HCT116 (cell line): ENCODE results near the gene CYP4F11. TPM values are rescaled to one million over a fixed set of nuclear protein-coding genes. Genes with fewer than 3 reads are reported as not detected.

Experiments
- ATAC-seq: fragments of 200-7000 bp; cut with Tn5 transposase; 2 replicates; pipeline ENCODE4 v1.9.1; 2020; ENCODE audit warnings: mild to moderate bottlenecking, moderate library complexity
- BruUV-seq: library from RNA; stranded (reverse); fragments of 400-500 nt; replicated peaks from 2 replicates; lab custom pipeline; 2021; lab: Mats Ljungman, UMichigan
- CTCF ChIA-PET: fragments of 300-600 bp; sonication (Branson Sonifier 250); formaldehyde crosslinking; loops from one replicate; lab custom pipeline; 2021; ENCODE audit warnings: antibody characterized with exemption; lab: Charles Lee
- POLR2A ChIA-PET: fragments of 300-600, 350-600 bp; sonication (Branson Sonifier 250); formaldehyde crosslinking; loops from one replicate; lab custom pipeline; 2021; ENCODE audit warnings: antibody characterized with exemption; lab: Charles Lee
- RAD21 ChIA-PET, 2 experiments: fragments of 300-600 bp; sonication (Branson Sonifier 250); formaldehyde crosslinking; loops; one replicate each; lab custom pipeline; 2023; ENCODE audit warnings: low total read pairs in 2 of 2; ENCODE audit not compliant: uncharacterized antibody in 2 of 2, unreplicated experiment in 2 of 2, low non-redundant PET in 1 of 2; lab: Charles Lee
- DNase-seq: peaks from one replicate; pipeline ENCODE4 v3.0.0-alpha.2; 2010; ENCODE audit warnings: low read depth, low spot score
- H2AFZ ChIP-seq: fragments of 200-600 bp; shearing (Covaris generic), sonication (generic); 2 replicates; pipeline ENCODE4 v1.6.1; 2017; ENCODE audit warnings: low read depth, mixed run types, mixed read lengths, antibody characterized with exemption, low read length; ENCODE audit not compliant: poor library complexity, severe bottlenecking
- H3K27ac ChIP-seq: 2 replicates; pipeline ENCODE4 v1.5.1; 2012; ENCODE audit warnings: low read depth, low read length
- H3K27me3 ChIP-seq: fragments of 200-600 bp; sonication (generic); 2 replicates; pipeline ENCODE4 v1.6.1; 2016; ENCODE audit warnings: mixed run types, low read length, mixed read lengths; ENCODE audit not compliant: insufficient read depth
- H3K36me3 ChIP-seq, 2 experiments: fragments of 200-500 bp in 1 of 2; fragments of 200-600 bp in 1 of 2; sonication (Bioruptor generic) in 1 of 2; sonication (generic) in 1 of 2; 2 replicates each; pipeline versions ENCODE4 v1.5.1 to v1.6.1; 2014 to 2016; ENCODE audit warnings: low read length in 2 of 2, inconsistent platforms in 1 of 2, mixed read lengths in 1 of 2, mixed run types in 1 of 2; ENCODE audit not compliant: insufficient read depth in 2 of 2, control insufficient read depth in 1 of 2
- H3K4me1 ChIP-seq, 2 experiments: fragments of 200-600 bp in 1 of 2; sonication (generic) in 1 of 2; 2 replicates each; pipeline versions ENCODE4 v1.5.1 to v1.6.1; 2012 to 2017; ENCODE audit warnings: low read length in 2 of 2, inconsistent platforms in 1 of 2, mild to moderate bottlenecking in 1 of 2, mixed read lengths in 1 of 2, mixed run types in 1 of 2, moderate library complexity in 1 of 2; ENCODE audit not compliant: insufficient read depth in 2 of 2, control insufficient read depth in 1 of 2
- H3K4me2 ChIP-seq: fragments of 200-600 bp; sonication (generic); 2 replicates; pipeline ENCODE4 v1.6.1; 2017; ENCODE audit warnings: mixed run types, low read length, mixed read lengths
- H3K4me3 ChIP-seq, 2 experiments: fragments of 200-600 bp in 1 of 2; sonication (generic) in 1 of 2; replicated peaks in 1 of 2; 2 replicates each; pipeline ENCODE4 v1.5.1; 2011 to 2016; ENCODE audit warnings: low read length in 2 of 2, control low read depth in 1 of 2, low read depth in 1 of 2, mild to moderate bottlenecking in 1 of 2, mixed read lengths in 1 of 2, mixed run types in 1 of 2
- H3K79me2 ChIP-seq: fragments of 200-600 bp; sonication (generic); 2 replicates; pipeline ENCODE4 v1.6.1; 2017; ENCODE audit warnings: mild to moderate bottlenecking, mixed run types, low read length, moderate library complexity, mixed read lengths; ENCODE audit not compliant: insufficient read depth
- H3K9ac ChIP-seq: fragments of 200-600 bp; sonication (generic); 2 replicates; pipeline ENCODE4 v1.6.1; 2016; ENCODE audit warnings: low read length, mixed read lengths
- H3K9me2 ChIP-seq: fragments of 200-600 bp; sonication (generic), shearing (Covaris generic); 2 replicates; pipeline ENCODE4 v1.6.1; 2017; ENCODE audit warnings: mixed run types, mild to moderate bottlenecking, moderate library complexity; ENCODE audit not compliant: insufficient read depth
- H3K9me3 ChIP-seq, 2 experiments: fragments of 200-500 bp in 1 of 2; fragments of 200-600 bp in 1 of 2; sonication (Bioruptor generic) in 1 of 2; sonication (generic) in 1 of 2; 2 replicates each; pipeline ENCODE4 v1.6.1; 2014 to 2017; ENCODE audit warnings: low read length in 2 of 2, mixed read lengths in 2 of 2, inconsistent platforms in 1 of 2, low read depth in 1 of 2, mild to moderate bottlenecking in 1 of 2, mixed run types in 1 of 2, moderate library complexity in 1 of 2; ENCODE audit not compliant: control insufficient read depth in 1 of 2, insufficient read depth in 1 of 2
- H4K20me1 ChIP-seq: fragments of 200-600 bp; sonication (generic), shearing (Covaris generic); 2 replicates; pipeline ENCODE4 v1.6.1; 2017; ENCODE audit warnings: mixed run types, mild to moderate bottlenecking, moderate library complexity; ENCODE audit not compliant: insufficient read depth
- EGR1 ChIP-seq: IDR thresholded peaks from 2 replicates; pipeline ENCODE4 v1.6.1; 2012; ENCODE audit warnings: low read depth
- ELF1 ChIP-seq: IDR thresholded peaks from 2 replicates; pipeline ENCODE4 v1.6.1; 2012; ENCODE audit warnings: low read depth, borderline replicate concordance
- EZH2phosphoT487 ChIP-seq: fragments of 200-600 bp; IDR thresholded peaks from 2 replicates; pipeline ENCODE4 v1.6.1; 2018; ENCODE audit warnings: antibody characterized with exemption, borderline replicate concordance
- JUND ChIP-seq: IDR thresholded peaks from 2 replicates; pipeline ENCODE4 v1.6.1; 2012
- POLR2A ChIP-seq: IDR thresholded peaks from 2 replicates; pipeline ENCODE4 v1.7.0; 2011; ENCODE audit warnings: borderline replicate concordance; ENCODE audit not compliant: insufficient read depth, insufficient read length; ENCODE audit errors: extremely low read depth
- RAD21 ChIP-seq: IDR thresholded peaks from 2 replicates; pipeline ENCODE4 v1.6.1; 2012; ENCODE audit warnings: low read depth, mild to moderate bottlenecking
- SRF ChIP-seq: IDR thresholded peaks from 2 replicates; pipeline ENCODE4 v1.6.1; 2012; ENCODE audit warnings: low read depth
- YY1 ChIP-seq: IDR thresholded peaks from 2 replicates; pipeline ENCODE4 v1.6.1; 2011; ENCODE audit warnings: low read length, low read depth, moderate library complexity, mild to moderate bottlenecking; ENCODE audit not compliant: insufficient replicate concordance; ENCODE audit errors: extremely low read depth
- intact Hi-C: fragments of 100-400 bp; cut with micrococcal nuclease; formaldehyde crosslinking; loops from 2 replicates; pipeline ENCODE4 v1.10.0; 2022
- total RNA-seq: library from RNA; stranded (reverse); gene quantifications from one replicate; pipeline ENCODE4 v1.2.1, GENCODE V29; 2021; ENCODE audit not compliant: unreplicated experiment
- TF ChIP-seq, protein P1 (sequence below): IDR thresholded peaks from 2 replicates; pipeline ENCODE4 v1.6.1; 2011; ENCODE audit warnings: mild to moderate bottlenecking, low read length, moderate library complexity; ENCODE audit not compliant: insufficient replicate concordance; ENCODE audit errors: extremely low read depth
- TF ChIP-seq, protein P2 (sequence below): IDR thresholded peaks from 2 replicates; pipeline ENCODE4 v1.6.1; 2012; ENCODE audit warnings: low read depth
- TF ChIP-seq, protein P3 (sequence below): IDR thresholded peaks from 2 replicates; pipeline ENCODE4 v1.6.1; 2012
- TF ChIP-seq, protein P4 (sequence below): IDR thresholded peaks from 2 replicates; pipeline ENCODE4 v1.6.1; 2012

CYP4F11 gene
- total RNA-seq, 1 experiment from 2014 or later = 17.9 TPM

DNA sequence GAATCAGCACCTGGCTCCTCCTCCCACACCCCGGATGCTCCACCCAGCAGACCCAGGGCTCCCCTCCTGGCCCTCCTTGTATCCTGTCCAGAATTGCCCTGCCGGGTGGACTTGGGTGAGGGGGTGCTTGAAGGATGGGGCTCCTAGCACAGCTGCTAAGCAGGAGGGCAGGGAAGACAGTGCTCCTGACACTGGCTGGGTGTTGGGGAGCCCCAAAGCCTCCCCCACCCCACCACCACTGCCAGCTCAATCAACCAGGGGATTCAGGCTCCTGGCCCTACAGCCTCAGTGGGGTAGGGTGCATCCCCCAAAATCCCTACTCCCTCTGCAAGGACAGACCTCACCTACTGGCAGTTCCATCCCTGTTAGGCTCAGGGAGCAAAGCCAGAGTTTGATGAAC lies 2.6 kb upstream of the CYP4F11 start:
- intact Hi-C loops = no loop called here
- Histone ChIP-seq H3K9me3 (peaks cover 4 to 5% of the 10 kb centered on the region in 2 experiments; a peak in 1 of 4 replicates), H3K9ac (no peak overlapping the region), H3K9me2 (no peaks in the 10 kb centered on the region), H3K36me3 (no peaks in the 10 kb centered on the region), H3K79me2 (peaks cover 4% of the 10 kb centered on the region; the same call in 1 of the 2 replicates), H3K4me1 (peaks cover 21 to 23% of the 10 kb centered on the region in 2 experiments), H4K20me1 (no peaks in the 10 kb centered on the region), H3K27me3 (no peaks in the 10 kb centered on the region), H2AFZ (no peak overlapping the region), H3K4me3 (no peak overlapping the region), H3K27ac (no peak overlapping the region), H3K4me2 (no peak overlapping the region)
- TF ChIP-seq, protein P1, sequence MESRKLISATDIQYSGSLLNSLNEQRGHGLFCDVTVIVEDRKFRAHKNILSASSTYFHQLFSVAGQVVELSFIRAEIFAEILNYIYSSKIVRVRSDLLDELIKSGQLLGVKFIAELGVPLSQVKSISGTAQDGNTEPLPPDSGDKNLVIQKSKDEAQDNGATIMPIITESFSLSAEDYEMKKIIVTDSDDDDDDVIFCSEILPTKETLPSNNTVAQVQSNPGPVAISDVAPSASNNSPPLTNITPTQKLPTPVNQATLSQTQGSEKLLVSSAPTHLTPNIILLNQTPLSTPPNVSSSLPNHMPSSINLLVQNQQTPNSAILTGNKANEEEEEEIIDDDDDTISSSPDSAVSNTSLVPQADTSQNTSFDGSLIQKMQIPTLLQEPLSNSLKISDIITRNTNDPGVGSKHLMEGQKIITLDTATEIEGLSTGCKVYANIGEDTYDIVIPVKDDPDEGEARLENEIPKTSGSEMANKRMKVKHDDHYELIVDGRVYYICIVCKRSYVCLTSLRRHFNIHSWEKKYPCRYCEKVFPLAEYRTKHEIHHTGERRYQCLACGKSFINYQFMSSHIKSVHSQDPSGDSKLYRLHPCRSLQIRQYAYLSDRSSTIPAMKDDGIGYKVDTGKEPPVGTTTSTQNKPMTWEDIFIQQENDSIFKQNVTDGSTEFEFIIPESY = no peak
- TF ChIP-seq EZH2phosphoT487 (no peak), ELF1 (no peak)
- DNase-seq (no peak), ATAC-seq (no peak)
- BruUV-seq = no TSS peak
- CTCF ChIA-PET = no interaction called here
- RAD21 ChIA-PET = no interaction called here
- POLR2A ChIA-PET = no interaction called here

DNA sequence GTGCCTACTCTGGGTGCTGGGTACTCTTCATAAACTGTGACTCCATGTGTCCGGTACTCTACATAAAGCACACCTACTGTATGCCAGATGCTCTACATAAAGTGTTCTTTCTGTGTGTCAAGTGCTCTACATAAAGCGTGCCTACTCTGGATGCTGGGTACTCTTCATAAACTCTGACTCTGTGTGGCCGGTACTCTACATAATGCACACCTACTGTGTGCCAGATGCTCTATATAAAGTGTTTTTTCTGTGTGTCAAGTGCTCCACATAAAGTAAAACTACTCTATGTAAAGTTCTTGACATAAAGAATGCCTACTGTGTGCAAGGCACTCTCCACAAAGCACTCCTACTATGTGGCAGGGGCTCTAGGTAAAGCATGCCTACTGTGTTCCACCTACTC lies 1.8 kb upstream of the CYP4F11 start:
- H3K4me1 ChIP-seq = peaks cover 21 to 24% of the 10 kb centered on the region in 2 experiments
- CTCF ChIA-PET = no interaction called here
- no peak overlapping the region for H3K27ac ChIP-seq
- no peaks in the 10 kb centered on the region for H4K20me1 ChIP-seq
- no peak for DNase-seq
- no peak overlapping the region for H3K4me2 ChIP-seq
- RAD21 ChIA-PET = no interaction called here
- peaks cover 4% of the 10 kb centered on the region; the same call in 1 of the 2 replicates for H3K79me2 ChIP-seq
- H3K27me3 ChIP-seq = no peaks in the 10 kb centered on the region
- POLR2A ChIA-PET = no interaction called here
- peaks cover 4 to 5% of the 10 kb centered on the region in 2 experiments; a peak in 1 of 4 replicates for H3K9me3 ChIP-seq
- H3K9me2 ChIP-seq = no peaks in the 10 kb centered on the region
- no peak overlapping the region for H2AFZ ChIP-seq
- no peak overlapping the region for H3K4me3 ChIP-seq
- no peak for ATAC-seq
- intact Hi-C loops = no loop called here
- no peak overlapping the region for H3K9ac ChIP-seq
- H3K36me3 ChIP-seq = no peaks in the 10 kb centered on the region
- BruUV-seq = no TSS peak
- TF ChIP-seq YY1 = no peak
- no peak for TF ChIP-seq SRF
- TF ChIP-seq, protein P2, sequence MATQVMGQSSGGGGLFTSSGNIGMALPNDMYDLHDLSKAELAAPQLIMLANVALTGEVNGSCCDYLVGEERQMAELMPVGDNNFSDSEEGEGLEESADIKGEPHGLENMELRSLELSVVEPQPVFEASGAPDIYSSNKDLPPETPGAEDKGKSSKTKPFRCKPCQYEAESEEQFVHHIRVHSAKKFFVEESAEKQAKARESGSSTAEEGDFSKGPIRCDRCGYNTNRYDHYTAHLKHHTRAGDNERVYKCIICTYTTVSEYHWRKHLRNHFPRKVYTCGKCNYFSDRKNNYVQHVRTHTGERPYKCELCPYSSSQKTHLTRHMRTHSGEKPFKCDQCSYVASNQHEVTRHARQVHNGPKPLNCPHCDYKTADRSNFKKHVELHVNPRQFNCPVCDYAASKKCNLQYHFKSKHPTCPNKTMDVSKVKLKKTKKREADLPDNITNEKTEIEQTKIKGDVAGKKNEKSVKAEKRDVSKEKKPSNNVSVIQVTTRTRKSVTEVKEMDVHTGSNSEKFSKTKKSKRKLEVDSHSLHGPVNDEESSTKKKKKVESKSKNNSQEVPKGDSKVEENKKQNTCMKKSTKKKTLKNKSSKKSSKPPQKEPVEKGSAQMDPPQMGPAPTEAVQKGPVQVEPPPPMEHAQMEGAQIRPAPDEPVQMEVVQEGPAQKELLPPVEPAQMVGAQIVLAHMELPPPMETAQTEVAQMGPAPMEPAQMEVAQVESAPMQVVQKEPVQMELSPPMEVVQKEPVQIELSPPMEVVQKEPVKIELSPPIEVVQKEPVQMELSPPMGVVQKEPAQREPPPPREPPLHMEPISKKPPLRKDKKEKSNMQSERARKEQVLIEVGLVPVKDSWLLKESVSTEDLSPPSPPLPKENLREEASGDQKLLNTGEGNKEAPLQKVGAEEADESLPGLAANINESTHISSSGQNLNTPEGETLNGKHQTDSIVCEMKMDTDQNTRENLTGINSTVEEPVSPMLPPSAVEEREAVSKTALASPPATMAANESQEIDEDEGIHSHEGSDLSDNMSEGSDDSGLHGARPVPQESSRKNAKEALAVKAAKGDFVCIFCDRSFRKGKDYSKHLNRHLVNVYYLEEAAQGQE = no peak
- TF ChIP-seq, protein P3, sequence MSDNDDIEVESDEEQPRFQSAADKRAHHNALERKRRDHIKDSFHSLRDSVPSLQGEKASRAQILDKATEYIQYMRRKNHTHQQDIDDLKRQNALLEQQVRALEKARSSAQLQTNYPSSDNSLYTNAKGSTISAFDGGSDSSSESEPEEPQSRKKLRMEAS = no peak
- no peak for TF ChIP-seq RAD21
- TF ChIP-seq EZH2phosphoT487 = no peak
- TF ChIP-seq, protein P4, sequence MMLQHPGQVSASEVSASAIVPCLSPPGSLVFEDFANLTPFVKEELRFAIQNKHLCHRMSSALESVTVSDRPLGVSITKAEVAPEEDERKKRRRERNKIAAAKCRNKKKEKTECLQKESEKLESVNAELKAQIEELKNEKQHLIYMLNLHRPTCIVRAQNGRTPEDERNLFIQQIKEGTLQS = no peak
- TF ChIP-seq JUND = no peak
- TF ChIP-seq, protein P1 = no peak
- TF ChIP-seq EGR1 = no peak
- TF ChIP-seq POLR2A = no peak
